ENCODE measurements around the gene PACRG.

GRCh38 chr6:163311830-163312229 is 584.1 kb downstream of the PACRG start:
- no peak for TF ChIP-seq CTCF (conservative IDR thresholded peaks at IDR 0.05; ENCODE audit: low read depth, low read length)
- no peak for TF ChIP-seq POLR2A (IDR thresholded peaks at IDR 0.05; ENCODE audit: low read depth, low read length)
- no peak for TF ChIP-seq MAFK (IDR thresholded peaks at IDR 0.05; ENCODE audit: low read depth, low read length)
- TF ChIP-seq RCOR1 (IDR thresholded peaks at IDR 0.05; ENCODE audit: insufficient replicate concordance, low read length) = no peak
- no peak for TF ChIP-seq FOS (IDR thresholded peaks at IDR 0.05; ENCODE audit: low read depth, low read length)
- no peak for TF ChIP-seq CEBPB (IDR thresholded peaks at IDR 0.05; ENCODE audit: low read depth, low read length)
- no peak for TF ChIP-seq SMC3 (IDR thresholded peaks at IDR 0.05; ENCODE audit: low read depth, low read length)
- no peak for TF ChIP-seq MXI1 (IDR thresholded peaks at IDR 0.05; ENCODE audit: borderline replicate concordance, low read depth, low read length)
- no peak for TF ChIP-seq RAD21 (IDR thresholded peaks at IDR 0.05; ENCODE audit: low read length)
